Stimulated activated CD8-positive, alpha-beta memory T cell treated with anti-CD3 and anti-CD28 coated beads, Interleukin-12 subunit alpha, Interleukin-12 subunit beta, amount 100 ng/mL, for 24 hours (primary cell): ENCODE data around the gene HSPA12A.

ENCODE experiments used
- DNase-seq: peaks from one replicate; pipeline ENCODE4 v3.0.0-alpha.2; 2020; ENCODE audit errors: extremely low read depth

Gene HSPA12A

GRCh38 chr10:116690356-116691322 is 51.7 kb downstream of the HSPA12A start:
- no peak for DNase-seq

- no peak for DNase-seq
Measured at GRCh38 chr10:116689744-116690143, 52.6 kb downstream of the HSPA12A start.

DNA sequence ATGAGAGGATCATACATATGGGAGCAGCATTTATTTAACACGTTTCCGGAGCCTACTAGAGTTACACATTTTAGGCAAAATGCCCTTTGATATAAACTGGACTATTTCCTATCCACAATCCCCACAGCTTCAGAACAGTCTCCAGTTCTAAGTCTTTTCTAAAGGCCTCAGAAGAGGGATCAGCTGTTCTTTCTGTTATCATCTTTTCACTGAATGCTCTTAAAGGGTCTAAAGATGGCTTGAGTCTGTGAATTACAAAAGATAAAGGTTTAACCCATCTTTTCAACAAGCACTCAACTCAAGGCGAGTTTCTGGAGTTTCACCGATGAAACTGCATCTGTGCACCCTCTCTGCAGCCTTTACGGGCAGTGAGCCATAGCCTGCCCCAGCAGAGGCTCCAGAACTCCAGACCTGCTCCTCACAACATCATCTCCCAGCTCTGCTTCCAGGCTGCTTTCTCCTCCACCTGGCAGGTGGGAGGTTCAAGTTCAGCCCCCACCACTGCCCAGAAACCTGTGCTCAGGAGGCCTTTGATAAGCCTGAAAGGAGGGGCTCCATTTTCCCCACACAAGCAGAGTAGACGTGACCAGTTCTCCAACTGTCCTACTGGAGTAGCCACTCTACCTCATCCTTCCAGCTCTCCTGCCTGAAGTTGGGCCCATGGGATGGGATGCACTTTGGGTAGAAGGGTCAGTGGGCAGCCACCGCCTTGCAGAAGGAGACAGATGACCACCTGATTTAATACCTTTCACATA is 53.4 kb downstream of the HSPA12A start:
- no peak for DNase-seq

GRCh38 chr10:116688241-116688711 is 54.1 kb downstream of the HSPA12A start:
- no peak for DNase-seq

GRCh38 chr10:116687633-116688032 is 54.7 kb downstream of the HSPA12A start:
- DNase-seq: no peak

DNA sequence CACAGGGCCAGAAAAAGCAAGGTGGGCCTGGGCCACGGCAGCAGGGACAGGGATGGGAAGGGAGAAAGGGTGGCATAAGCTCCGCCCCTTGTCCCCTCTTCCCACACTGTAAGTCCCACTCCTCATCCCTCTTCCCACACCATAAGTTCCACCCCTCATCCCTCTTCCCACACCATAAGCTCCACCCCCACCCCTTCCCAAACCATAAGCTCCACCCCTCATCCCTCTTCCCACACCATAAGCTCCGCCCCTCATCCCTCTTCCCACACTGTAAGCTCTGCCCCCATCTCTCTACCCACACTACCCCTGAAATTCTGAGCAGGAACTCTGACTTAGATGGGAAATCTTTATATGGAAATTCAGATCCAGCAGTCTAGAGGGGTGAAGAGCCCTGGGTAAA is 55.7 kb downstream of the HSPA12A start:
- no peak for DNase-seq

GRCh38 chr10:116685807-116686206 is 56.6 kb downstream of the HSPA12A start:
- no peak for DNase-seq

- no peak for DNase-seq
Measured at GRCh38 chr10:116684781-116685180, 57.6 kb downstream of the HSPA12A start.

DNA sequence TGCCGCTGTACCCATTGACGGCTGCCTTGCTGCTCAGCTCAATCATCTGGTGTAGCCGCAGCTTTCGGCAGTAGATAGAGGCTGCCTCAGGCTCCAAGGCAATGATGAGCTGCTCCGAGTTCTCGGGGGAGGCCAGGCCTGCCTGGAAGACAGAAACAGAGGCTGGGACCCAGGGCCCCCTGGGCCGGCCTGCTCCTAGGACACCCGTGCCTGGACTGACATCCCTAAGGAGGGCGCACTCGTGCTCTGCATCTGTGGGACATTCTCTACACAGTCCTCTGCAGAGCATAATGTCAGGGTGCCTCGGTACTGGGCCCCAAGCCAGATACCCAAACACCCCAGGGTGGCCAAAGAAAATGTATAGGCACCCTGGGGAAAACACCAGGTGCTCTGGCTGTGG is 58.5 kb downstream of the HSPA12A start:
- no peak for DNase-seq

DNA sequence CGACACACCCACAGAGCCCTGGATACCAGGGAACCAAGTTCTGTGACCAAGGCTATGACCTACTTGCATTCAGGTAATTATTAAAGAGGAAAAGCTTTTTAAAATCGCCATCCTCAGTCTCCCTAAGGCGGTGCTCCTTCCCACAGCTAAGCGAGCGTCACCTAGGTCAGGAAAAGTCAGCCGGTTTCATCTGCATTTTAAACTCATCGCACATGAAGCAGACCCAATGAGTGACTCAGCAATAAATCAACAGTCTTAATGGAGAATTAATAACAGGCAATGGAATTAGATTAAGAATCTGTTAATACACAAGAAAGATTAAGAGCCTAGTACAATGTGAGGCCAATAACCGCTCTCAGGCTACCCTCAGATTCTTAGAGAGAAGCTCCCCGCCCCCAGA is 59.2 kb downstream of the HSPA12A start:
- no peak for DNase-seq

- no peak for DNase-seq
Measured at GRCh38 chr10:116679351-116679750, 63.0 kb downstream of the HSPA12A start.

GRCh38 chr10:116676633-116677032 is 65.7 kb downstream of the HSPA12A start:
- DNase-seq: no peak

GRCh38 chr10:116676118-116676517 is 66.2 kb downstream of the HSPA12A start:
- no peak for DNase-seq

GRCh38 chr10:116674901-116675423 is 67.4 kb downstream of the HSPA12A start:
- DNase-seq: no peak

GRCh38 chr10:116673866-116674265 is 68.5 kb downstream of the HSPA12A start:
- DNase-seq: no peak

- DNase-seq: no peak
Measured at GRCh38 chr10:116672891-116673290, 69.5 kb downstream of the HSPA12A start.

GRCh38 chr10:116671274-116671926 is 71.0 kb downstream of the HSPA12A start:
- DNase-seq: no peak

GRCh38 chr10:116670706-116671105 is 71.7 kb downstream of the HSPA12A start:
- no peak for DNase-seq

DNA sequence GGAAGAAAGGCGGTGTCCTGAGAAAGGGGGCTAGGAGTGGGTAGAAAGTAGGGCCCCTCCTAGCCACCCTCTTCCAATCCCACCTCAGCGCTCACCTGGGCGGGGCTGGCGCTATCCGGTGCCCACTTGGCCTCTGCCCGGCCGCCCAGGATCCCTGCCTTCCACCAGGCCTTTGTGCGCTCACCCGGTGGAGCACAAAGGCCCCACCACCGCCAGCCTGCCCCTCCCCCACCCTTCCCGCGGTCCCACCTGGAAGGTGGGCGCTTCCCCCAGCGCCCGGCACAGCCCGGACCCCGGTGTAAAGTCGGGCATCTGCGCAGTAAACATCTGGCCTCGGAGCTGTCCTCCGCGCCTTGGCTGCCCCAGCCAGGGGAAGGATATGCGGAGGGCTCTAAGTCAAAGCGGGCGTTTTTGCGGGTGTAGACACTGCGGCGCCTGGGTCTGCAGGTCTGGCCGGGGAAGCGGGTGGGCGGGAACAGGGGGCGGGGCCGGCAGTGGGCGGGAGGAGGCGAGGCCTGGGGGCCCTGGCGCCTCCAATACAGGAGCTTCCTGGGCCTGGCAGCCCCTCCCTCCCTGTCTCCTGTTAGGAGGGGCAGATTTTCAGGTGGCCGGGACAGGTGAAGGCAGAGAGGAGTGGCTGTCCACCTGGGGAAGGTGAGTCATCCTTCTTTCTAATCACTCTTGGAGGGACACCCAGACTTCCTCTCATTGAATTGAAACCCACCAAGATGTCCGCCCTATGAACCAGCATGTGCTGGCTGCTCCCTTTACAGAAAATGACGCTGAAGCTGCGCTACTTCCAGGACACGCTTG is 72.3 kb downstream of the HSPA12A start:
- no peak for DNase-seq

DNA sequence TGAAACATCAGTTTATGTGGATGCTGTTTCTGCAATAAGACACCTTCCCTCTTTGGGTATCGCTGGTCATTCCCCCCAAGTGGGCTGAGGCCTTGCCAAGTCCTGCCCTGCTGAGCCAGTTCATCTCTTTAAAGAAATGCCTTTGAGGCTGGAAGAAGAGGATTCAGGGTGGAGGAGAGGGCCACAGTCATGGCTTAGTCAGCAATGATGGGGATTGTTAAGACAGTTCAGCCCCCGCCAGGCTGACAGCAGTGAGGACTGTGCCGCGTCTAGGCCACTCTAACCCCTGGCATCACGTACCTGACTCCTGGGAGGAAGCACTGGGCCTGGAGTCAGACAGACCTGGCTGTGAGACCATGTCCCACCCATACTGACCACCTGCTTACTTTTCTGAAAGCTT is 73.3 kb downstream of the HSPA12A start:
- DNase-seq: no peak

DNA sequence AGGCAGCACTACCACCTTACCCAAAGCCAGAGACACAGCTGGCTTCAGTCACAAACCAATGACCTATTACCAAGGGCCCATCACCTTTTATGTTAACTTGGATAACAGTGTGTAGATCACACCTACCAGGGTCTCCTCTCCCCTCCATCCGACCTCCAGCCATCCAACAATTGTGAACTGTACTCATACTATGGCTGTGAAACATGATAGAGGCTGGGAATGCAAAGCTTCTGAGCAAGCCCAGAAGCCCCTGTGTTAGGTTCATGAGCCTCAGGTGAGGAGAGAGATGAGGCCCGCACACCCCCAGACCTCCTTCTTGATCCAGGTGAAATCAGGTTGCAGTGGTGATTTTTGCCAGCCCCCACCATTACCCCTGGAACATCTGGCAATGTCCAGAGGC is 73.9 kb downstream of the HSPA12A start:
- no peak for DNase-seq
